ENCODE measurements around the gene LGI4.
"Not testable (repeated sequence)": the region's sequence is repeated elsewhere in the genome, so short reads cannot be mapped to it uniquely, and the experiment has no call there.

LGI4 gene

DNA sequence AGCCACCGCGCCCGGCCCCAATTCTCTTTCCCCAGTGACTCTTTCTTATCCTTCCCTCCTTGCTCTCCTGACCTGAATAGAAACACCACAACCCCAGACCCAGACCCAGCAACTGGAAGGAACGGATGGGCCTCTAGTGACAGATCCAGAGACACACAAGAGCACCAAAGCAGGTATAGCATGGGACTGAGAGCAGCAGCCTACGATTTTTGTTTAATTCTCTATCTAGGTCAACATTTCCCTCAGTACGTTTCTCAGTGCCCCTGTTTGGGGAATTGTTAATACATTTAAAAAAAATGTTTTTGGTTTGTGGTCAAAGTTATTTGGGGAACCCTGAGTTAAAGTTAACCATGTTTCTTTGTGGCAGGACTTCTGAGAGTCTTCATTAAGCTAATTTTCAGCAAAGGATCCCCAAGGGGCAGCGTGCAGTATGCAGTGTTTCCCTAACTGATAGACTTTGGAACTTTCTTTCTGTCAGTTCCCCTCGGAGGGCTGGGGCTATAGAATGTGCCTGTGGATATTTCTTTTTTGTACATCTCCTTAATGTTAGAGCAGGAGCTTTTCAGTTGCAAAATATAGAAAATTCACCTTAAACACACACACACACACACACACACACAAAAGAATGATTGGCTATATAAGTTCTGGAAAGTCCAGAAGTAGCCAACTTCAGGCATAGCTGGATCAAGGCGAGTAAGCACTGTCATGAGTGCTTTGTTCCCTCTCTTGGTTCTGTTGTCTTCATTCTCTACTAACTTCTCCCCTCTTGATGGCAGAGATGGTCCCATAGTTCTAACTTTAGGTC is 26.0 kb upstream of the LGI4 start:
- DNase-seq: no peak

DNA sequence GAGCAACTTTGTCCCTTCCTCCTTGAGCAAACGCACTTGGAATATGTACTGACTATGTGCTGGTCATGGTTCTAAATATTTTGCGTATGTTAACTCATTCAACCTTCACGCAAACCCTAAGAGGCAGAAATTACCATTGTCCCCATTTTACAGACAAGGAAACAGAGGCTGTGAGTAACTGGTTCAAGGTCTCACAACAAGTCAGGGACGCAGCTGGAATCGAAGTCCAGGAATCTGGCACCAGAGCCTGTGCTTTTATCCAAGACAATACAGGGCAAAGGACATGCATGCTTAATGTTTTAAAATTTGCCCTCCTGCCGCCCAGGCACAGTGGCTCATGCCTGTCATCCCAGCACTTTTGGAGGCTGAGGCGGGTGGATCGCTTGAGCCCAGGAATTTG is 24.7 kb upstream of the LGI4 start:
- DNase-seq: no peak

DNA sequence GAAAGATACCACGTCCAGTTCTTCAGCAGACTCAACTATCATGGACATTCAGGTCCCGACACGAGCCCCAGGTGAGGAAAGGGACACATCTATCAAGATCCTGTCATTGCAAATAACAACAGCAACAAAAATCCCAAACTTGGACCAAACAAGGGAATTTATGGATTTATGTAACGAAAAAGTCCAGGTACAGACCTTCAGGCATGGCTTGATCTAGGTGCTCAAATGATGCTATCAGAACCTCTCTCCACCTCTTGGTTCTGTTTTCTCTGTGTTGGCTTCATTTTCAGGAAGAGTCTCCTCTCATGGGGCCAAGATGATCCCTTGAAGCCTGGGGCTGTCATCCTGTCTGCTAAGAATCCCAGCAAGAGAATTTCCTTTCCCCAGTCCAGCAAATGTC is 22.6 kb upstream of the LGI4 start:
- DNase-seq: no peak

DNA sequence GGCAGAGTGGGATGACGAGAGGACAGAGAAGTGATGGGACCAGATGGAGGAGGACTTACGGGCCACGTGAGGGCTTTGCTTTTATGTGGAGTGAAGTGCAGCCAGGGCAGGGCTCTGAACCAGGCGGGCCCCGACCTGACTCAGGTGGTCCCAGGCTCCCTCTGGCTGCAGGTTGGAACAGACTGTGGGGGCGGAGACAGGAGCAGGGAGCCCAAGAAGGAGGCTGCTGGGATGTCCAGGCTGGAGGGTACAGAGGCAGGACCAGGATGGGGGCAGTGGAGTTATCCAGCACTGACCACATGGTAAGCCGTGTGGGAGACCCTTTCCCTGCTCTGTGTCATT is 21.8 kb upstream of the LGI4 start:
- DNase-seq: no peak

DNA sequence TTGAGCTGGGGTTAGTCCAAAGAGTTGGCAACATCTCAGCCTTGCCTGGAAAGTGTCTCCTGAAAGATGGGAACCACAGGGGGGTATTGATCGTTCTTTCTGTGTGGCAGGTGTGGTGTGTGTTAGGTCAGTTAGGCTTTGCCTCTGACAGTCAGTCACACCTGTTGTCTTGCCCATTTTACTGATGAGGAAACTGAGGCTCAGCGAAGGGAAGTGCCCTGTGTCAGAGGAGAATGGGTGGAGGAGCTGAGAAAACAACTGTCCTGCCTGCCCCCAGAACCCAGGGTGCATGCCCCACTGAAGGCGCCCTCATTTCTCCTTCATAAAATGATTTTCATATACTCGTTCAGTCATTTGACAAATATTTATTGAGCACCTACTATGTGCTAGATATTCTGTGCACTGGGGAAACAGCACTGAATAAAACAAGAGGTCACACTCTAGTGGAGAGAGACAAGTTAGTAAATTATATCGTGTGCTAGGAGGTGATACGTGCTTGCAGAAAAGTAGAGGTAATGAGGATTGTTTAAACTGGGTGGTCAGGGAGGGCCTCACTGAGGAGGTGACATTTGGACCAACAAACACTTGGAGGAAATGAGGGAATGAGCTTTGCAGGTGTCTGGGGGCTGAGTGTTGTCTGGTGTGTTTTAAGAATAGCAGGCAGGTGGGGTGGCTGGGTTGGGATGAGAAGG is 21.3 kb upstream of the LGI4 start:
- DNase-seq: no peak

DNA sequence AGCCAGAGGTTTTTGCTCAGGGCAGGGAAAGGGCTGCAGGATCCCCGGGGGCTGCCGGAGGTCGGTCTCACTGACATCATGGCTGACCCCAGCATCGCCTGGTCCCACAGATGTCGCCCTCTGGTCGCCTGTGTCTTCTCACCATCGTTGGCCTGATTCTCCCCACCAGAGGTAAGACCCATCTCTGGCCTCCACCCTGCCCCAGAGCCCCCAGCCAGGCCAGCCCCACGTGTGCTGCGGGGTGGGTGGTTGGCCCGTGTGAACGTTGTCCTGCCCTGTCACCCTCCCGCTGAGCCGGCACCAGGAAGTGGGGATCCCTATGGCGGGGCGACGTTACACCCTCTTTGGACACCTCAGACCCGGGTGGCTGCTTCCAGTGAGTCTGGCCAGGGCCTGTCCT is 20.6 kb upstream of the LGI4 start:
- no peak for DNase-seq

DNA sequence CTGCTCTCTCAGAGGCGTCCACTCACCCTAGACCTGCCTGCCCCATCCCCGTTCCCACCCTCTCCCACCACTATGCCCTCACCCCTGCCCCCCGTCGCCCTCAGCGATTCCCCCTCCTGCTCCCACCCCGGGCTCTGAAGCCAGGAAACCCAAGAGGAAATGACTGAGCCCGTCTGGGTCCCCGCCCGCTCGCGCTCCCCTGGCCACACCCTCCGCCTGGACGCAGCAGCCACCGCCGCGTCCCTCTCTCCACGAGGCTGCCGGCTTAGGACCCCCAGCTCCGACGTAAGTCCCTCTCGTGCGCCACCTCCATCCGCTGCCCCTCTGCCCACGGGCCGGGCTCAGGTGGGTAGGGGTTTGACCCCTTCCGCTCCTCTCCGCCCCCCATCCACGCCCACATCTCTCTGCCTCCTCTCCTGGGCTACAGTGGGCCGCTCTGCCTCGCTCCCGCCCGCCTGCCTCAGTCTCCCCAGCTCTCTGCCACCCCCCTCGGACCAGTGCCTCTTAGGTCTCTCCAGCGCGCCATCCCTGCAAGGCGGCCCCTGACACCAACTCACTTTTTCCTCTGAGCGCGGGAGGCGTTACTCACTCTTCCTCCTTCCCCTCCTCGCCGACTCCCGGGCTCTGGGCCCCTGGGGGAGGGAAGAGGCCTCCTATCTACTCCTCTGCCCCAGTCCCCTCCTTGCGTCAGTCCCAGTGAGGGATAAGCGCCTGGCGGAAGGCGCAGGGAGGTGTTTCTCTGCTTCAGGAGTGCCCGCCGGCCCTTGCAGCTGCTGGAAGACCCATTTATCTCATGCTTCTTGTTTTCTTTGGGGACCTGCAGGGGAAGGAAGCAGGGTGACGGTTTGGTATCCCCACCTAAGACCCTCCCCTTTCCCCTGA is 19.9 kb upstream of the LGI4 start, which contains the start of gene FXYD5:
TSS of gene FXYD5 (plus strand) at position 211 of the 882 bp plus-strand sequence. CDS start 816 bp downstream, outside the sequence.
- no peak for DNase-seq

DNA sequence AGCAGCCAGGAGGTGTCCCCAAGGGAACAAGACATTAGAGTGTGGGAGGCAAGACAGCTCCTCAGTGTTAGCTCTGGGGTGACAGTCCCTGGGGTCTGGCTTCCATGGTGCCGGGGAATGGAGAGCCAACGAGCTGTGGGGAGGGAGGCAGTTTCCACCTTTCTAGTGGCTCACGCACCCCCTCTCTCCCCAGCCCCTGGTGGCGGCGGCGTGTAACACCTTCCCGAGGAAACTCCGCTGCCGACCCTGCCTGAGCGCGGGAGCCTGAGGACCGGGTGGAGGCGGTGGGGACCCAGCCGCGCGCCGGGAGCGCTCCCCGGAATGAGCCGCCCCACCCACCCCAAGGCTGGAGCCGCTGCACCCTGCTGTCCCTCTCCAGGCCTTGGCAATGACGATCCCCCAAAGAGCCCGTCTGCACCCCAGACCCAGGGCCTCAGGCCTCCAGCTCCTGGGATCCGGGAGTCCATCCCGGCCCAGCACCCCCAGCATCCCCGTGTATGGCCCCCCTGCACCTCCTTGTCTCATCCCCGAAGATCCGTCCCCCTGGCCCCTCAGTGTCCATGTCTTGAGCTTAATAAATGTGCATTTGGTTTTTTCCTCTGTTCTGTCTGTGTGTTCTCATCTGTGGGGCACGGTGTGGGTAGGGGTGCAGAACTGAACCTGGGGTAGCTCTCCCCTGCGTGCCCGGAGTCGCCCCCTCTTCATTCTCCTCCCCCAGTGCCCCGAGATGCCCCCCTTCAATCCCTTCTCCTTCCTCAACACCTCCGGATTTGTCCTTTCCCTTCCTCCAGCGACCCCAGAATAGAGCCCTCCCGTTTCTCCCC is 19.1 kb upstream of the LGI4 start:
- no peak for DNase-seq

DNA sequence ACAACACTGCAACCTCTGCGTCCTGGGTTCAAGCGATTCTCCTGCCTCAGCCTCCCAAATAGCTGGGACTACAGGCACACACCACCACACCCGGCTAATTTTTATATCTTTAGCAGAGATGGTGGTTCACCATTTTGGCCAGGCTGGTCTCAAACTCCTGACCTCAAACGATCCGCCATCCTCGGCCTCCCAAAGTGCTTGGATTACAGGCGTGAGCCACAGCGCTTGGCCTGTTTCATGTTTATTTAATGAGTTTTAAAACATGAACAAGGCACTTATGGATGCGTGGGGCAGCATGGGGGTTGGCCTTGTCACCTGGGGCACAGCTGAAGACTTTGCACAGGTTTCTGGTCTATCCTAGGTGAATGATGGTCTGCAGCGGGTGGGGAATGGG is 18.3 kb upstream of the LGI4 start:
- DNase-seq: not testable (repeated sequence)

DNA sequence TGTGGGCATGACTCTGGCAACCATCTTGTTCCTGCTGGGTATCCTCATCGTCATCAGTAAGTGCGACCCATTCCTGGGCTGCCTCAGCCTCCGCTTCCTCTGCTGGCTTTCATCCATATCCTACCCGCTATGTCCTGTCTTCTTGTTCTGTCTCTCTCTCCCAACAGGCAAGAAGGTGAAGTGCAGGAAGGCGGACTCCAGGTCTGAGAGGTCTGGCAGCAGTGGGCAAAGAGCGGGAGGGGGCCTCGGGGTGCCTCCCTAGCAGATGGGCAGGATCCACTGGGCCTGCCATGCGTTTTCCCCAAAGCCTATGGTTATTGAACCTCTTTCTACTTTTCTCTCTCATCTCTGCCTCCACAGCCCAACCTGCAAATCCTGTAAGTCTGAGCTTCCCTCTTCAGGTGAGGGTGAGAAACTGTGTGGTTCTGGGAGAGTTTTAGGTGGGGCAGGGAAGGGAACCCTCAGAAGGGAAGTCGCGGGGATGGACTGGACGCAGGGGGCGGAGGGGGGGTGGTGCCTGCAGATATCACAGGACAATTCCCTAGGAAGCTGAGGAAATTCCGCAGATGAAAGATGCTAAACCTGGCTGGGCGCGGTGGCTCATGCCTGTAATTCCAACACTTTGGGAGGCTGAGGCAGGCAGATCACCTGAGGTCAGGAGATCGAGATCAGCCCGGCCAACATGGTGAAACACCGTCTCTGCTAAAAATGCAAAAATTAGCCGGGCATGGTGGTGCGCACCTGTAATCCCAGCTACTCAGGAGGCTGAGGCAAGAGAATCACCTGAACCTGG is 16.6 kb upstream of the LGI4 start:
- DNase-seq: no peak

DNA sequence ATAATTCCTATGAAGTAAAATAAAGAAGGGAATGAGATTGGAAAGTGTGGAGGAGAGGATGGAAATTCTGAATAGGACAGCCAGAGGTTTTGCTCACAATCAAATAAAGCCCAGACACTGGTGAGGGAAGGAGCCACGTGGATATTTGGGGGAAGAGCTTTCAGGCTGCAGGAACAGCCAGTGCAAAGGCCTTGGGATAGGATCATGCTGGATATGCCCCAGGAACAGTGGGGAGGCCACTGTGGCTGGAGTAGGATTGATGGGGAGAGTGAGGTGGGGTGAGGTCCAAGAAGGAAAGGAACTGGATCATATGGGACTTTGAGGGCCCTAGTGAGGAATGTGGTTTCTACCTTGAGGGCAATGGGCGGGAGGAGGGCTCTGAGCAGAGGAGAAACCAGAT is 15.6 kb upstream of the LGI4 start:
- no peak for DNase-seq

DNA sequence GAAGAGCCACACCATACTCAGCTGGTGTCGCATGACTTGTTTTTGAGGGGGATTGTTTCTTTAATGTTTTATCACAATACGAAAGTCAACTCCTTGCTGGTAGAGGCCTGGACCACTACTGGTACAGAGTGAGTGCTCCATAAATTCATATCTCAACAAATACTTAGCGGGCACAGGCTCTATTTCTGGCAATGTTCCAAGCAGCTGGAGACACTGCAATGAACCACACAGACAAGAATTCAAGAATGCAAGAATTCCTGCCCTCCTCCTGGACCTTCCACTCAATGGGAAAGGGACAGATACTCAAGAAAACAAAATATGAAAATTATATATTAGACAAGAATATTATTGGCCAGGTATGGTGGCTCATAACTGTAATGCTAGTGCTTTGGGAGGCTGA is 14.6 kb upstream of the LGI4 start:
- no peak for DNase-seq

DNA sequence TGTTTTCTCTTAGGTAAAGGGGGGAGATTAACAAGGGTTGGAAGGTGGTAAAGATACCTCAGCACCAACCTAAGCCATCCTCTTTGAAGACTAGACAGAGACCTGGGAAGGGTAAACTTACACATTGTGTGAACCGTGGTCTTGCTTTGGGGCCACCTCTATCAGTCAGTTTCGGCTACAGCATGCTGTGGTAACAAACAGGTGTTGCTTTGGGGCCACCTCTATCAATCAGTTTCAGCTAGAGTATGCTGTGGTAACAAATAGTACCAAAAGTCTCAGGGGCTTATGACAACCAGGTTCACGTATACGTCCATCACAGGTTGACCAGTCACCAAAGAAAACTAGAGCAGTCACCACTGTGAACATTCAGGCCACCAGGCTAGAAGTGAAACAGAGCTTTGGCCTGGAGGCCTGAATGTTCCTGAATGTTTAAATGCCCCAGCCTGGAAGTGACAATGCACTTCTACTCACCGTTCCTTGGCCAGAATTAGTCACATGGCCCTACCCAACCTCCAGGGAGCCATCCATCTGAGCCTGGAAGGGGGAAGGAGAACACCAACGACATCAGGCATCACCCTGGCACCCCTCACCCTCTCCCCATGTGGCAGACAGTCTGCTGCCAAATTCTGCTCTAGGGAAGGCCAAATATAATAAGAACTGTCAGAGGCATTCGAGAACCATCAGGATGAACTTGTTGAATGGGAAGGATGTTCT is 12.0 kb upstream of the LGI4 start:
- no peak for DNase-seq

DNA sequence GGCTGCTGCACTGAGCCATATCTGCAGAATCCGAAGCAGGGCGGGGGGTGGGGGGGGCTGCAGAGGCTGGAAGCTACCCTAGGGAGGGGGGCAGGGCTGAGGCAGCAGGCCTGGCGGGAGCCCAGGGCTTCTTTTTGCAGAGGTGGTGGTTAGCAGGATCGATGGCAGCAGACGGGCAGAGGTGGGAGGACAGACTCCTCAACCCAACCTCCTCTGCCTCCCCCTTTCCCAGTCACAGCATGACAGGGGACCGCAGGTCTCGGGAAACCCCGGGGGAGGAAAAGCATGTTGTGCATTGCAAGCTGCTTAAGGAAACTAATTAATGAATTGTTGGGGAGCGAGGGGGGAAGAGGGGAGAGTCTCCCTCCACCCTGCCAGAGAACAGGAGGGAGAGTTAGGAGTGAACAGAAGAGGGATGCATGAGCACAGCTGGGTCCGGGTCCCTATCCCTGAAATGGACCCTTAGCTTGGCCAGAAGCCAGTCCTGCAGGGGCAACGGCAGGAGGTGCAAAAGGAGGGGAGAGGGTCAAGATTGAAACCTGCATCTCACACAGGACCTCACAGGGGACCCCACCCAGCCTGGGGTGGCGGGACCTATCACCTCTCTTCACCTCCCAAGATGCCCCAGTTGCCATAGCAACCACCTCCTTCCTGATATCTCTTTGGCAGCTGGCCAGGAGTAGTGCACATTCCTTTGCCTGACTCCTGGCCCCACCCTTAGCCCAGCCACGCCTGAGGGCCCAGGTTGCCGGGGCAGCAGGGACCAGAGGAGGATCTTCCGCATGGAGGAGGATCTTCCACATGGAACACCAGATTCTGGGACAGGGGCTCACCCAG is 10.0 kb upstream of the LGI4 start:
- DNase-seq: no peak

DNA sequence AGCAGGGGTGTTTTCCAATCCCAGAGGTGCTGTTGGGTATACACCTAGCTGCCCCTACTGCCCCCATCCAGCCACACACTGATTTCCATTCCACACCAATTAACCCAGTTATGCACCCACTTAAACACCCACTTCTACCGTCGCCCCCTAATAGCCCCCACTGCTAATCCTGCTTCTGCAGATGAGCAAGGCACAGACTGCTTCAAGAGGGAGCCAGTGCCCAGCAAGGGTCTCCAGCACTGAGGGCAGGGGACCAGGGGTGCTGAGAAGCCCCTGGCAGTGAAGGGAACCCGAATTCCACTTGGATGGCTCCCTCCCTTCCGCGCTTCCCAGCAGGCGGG is 9.4 kb upstream of the LGI4 start:
- DNase-seq: no peak

DNA sequence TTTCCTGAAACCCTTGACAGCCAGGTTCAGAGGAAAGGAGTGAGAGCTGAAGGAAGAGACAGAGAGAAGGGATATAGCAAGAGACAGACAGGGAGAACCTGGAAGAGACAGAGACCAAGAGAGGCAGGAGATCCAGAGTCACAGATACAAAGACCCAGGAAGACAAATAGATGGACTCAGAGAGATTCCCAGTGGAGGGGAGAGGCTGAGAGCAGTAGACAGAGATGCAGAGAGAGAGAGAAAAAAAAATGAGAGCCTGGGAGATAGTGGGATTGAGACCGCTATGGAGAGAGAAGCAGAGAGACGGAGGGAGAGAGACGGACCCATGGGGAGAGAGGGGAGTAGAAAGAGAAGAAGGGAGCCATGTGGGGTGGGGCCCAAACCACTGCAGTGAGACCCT is 9.0 kb upstream of the LGI4 start:
- no peak for DNase-seq

DNA sequence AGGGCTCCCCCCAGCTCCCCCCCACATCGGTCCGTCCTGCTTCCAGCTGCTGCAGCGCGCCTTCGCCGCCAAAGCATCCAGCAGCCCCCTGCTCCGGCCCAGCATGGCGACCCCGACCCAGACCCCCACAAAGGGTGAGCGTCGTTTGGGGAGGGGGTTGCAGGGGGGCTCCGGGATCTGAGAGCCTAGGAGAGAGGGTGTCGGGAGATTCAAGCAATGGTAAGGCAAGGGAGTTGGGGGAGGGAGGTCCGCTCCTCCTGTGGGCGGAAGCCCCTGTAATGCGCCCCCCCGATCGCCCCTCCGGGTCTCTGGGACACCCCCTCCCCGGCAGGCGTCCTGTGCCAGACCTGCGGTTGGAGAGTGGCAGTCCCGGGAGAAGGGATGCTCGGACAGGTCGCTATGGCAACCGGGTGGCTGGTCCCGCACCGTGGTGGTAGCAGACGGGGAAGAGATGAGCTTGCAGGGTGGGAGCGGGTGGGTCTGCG is 8.4 kb upstream of the LGI4 start, which contains the start of gene FXYD7:
TSS of gene FXYD7 (plus strand) at position 25 of the 485 bp plus-strand sequence. CDS start at position 104, 79 bp downstream.
- no peak for DNase-seq

DNA sequence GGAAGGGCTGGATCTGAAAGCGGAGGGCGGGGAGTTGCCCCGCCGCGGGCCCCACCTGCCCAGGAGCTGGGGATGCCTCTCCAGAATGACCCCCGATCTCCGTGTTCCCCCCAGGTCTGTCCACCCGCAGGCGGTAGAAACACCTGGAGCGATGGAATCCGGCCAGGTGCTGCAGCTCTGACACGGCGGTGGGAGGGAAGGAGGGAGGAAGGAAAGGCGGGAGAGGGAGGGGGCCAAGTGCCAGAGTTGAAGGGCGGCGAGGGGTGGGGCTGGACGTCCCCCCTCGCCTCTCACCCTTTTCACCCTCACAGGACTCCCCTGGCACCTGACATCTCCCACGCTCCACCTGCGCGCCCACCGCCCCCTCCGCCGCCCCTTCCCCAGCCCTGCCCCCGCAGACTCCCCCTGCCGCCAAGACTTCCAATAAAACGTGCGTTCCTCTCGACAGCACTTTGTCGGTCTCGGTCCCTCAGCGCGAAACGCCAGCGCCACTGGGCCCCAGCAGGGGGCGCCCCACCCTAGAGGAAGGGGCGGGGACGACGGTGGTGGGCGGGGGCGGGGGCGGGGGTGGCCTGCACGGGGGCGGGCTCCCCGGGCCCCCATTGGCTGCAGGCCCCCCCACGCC is 7.9 kb upstream of the LGI4 start:
- no peak for DNase-seq

DNA sequence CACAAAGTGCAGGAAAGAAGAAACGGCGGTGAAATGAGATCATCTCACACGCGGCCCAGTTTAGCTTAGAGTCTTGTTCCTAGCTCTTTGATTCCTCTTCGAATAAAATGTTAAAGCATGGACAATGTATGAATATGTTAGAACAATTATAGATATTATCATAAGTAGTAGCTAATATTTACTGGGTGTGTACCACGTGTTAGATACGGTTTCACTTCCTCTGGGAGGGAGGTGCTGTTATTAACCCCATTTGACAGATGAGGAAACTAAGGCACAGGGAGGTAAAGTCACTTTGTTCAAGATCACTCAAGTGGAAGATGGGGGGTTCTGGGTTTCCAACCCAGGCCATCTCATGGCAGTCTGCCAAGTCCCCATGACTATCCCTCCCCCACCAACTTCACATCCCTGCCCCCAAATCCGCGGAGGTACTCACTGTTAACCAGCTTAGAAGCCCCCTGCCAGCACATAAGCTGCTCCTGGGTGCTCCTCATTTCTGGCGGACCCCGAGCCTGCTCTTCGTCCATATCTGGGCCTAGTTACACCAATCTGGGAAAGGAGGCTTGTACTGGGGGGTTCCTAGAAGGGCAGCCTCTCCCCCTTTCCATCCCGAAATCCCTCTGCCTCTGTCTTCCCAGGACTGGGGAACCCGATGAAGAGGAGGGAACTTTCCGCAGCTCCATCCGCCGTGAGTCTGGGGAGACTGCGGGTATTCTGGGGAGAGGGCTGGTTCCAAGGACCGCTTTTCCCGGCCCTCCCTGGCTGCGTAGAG is 7.2 kb upstream of the LGI4 start:
- no peak for DNase-seq

Data from NCI-H1092 treated with DMSO at 0.1 percent for 48 hours (cell line).